Muscle layer of colon (tissue), 2 donors: Measurements from ENCODE around the gene GCNT2.
A peak's percentile ranks its signal among the peaks of the same experiment; 100 is the strongest.
"Not testable (repeated sequence)": the region's sequence is repeated elsewhere in the genome, so short reads cannot be mapped to it uniquely, and the experiment has no call there.

ENCODE experiments used
- H3K27ac ChIP-seq: one replicate; pipeline ENCODE4 v1.7.0; 2013; ENCODE audit warnings: low read depth, mild to moderate bottlenecking, low read length, moderate library complexity
- H3K27me3 ChIP-seq, 2 donors: one replicate each; pipeline ENCODE4 v1.7.0; 2013; ENCODE audit warnings: low read length in 2 of 2, mild to moderate bottlenecking in 2 of 2; ENCODE audit not compliant: insufficient read depth in 2 of 2, control insufficient read depth in 1 of 2
- H3K36me3 ChIP-seq: one replicate; pipeline ENCODE4 v1.7.0; 2013; ENCODE audit warnings: mild to moderate bottlenecking, low read length; ENCODE audit not compliant: insufficient read depth
- H3K4me1 ChIP-seq: one replicate; pipeline ENCODE4 v1.7.0; 2013; ENCODE audit warnings: mild to moderate bottlenecking, low read length; ENCODE audit not compliant: insufficient read depth
- H3K4me3 ChIP-seq, 2 donors: one replicate each; pipeline ENCODE4 v1.7.0; 2013; ENCODE audit warnings: low read length in 2 of 2, low read depth in 1 of 2, mild to moderate bottlenecking in 1 of 2, moderate library complexity in 1 of 2
- H3K9ac ChIP-seq: one replicate; pipeline ENCODE4 v1.7.0; 2013; ENCODE audit warnings: low read length
- H3K9me3 ChIP-seq: one replicate; pipeline ENCODE4 v1.7.0; 2013; ENCODE audit warnings: mild to moderate bottlenecking, low read length
- donor health status: abdominal sarcoma.
- donor health status: Adenocarcinoma of cecum.

GCNT2 gene

DNA sequence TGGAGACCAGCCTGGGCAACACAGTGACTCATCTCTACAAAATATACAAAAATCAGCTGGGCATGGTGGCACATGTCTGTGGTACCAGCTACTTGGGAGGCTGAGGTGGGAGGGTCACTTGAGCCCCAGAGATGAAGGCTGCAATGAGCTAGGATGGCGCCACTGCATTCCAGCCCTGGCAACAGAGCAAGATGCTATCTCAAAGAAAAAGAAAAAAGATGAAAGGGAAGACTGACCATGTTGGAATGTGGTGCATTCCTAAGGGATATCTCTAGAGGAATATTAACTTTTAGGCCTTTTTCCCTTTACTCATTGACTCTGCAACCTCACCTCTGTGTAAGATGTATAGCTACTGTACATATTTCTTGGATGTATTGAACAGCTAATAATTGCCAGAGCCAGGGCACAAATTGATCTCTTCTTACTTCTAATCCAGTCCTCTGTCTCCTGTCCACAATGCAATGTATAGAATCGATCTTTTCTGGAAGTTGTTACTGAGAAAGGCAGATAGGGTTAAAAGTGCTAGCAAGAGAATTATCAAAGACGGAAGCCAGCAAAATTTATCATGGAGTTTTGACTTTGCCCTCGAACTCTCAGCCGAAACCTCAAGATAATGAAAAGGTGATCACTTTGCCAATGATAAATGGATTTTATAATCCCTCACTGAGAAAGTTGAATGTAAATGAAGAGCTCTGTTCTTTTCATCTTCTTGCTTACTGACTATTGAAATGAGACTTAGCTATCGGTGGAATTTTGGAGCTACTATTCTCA is 46.3 kb downstream of the GCNT2 start:
- Histone ChIP-seq H3K4me1 (peaks cover 12% of the 10 kb centered on the region), H3K27ac (no peak overlapping the region), H3K9me3 (no peaks in the 10 kb centered on the region), H3K36me3 (no peaks in the 10 kb centered on the region), H3K9ac (no peak overlapping the region), H3K4me3 (no peak overlapping the region), H3K27me3 (no peaks in the 10 kb centered on the region)

DNA sequence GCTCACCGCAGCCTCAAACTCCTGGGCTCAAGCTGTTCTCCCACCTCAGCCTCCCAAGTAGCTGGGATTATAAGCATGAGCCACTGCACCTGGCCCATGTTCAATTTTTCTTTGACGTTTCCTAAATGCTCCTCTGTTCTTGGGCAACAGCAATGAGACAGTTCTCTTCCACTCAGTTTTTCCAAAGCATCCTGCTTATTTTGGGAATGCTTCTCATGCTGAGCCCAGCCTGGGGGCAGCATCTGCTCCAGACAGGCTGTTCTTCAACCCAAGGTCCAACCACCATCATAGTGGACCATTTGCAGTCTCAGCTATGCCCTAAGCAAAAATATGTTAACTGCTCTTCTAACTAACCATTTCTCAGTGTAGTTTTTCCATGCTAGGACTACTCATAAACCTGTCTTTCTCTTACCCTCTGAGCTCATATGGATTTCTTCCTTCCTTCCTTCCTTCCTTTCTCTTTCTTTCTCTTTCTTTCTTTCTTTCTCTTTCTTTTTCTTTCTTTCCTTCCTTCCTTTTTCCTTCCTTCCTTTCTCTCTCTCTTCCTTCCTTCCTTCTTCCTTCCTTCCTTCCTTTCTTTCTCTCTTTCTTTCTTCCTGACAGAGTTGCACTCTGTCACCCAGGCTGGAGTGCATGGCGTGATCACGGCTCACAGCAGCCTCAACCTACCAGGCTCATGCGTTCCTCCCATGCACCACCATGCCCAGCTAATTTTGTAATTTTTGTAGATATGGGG is 48.4 kb downstream of the GCNT2 start:
- Histone ChIP-seq H3K36me3 (no peaks in the 10 kb centered on the region), H3K9ac (no peak overlapping the region), H3K27me3 (no peaks in the 10 kb centered on the region), H3K4me3 (no peak overlapping the region), H3K27ac (no peak overlapping the region), H3K9me3 (no peaks in the 10 kb centered on the region), H3K4me1 (peaks cover 6% of the 10 kb centered on the region)

DNA sequence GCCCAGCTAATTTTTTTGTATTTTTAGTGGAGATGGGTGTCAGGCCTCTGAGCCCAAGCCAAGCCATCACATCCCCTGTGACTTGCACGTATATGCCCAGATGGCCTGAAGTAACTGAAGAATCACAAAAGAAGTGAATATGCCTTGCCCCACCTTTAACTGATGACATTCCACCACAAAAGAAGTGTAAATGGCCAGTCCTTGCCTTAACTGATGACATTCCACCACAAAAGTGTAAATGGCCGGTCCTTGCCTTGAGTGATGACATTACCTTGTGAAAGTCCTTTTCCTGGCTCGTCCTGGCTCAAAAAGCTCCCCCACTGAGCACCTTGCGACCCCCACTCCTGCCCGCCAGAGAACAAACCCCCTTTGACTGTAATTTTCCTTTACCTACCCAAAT is 54.4 kb downstream of the GCNT2 start:
- not testable (repeated sequence) for H3K27me3 ChIP-seq, H3K4me3 ChIP-seq, H3K27ac ChIP-seq, H3K36me3 ChIP-seq, H3K9me3 ChIP-seq, H3K9ac ChIP-seq
- peaks cover 17% of the 10 kb centered on the region for H3K4me1 ChIP-seq

DNA sequence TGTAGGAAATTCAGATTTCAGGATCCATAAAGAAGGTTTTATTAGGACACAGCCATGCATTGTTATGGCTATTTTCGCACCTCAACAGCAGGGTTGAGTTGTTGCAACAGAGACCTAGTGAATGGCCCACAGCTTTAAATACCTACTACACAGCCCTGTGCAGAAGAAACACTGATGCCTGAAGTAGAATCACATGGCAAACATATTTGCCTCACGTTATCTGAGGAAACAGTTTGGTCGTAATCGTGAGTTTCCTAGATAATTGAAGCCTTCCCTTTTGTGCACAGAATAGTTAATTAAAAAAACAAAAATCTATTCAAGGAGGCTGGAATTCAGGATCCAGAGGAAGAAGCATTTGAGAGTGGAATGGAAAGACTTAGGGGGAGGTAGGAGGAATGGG is 55.1 kb downstream of the GCNT2 start:
- no peaks in the 10 kb centered on the region for H3K27me3 ChIP-seq
- no peak overlapping the region for H3K9ac ChIP-seq
- no peak overlapping the region for H3K4me3 ChIP-seq
- H3K9me3 ChIP-seq: no peaks in the 10 kb centered on the region
- peaks cover 23% of the 10 kb centered on the region for H3K4me1 ChIP-seq
- H3K36me3 ChIP-seq: peaks cover 4% of the 10 kb centered on the region
- H3K27ac ChIP-seq: no peak overlapping the region

DNA sequence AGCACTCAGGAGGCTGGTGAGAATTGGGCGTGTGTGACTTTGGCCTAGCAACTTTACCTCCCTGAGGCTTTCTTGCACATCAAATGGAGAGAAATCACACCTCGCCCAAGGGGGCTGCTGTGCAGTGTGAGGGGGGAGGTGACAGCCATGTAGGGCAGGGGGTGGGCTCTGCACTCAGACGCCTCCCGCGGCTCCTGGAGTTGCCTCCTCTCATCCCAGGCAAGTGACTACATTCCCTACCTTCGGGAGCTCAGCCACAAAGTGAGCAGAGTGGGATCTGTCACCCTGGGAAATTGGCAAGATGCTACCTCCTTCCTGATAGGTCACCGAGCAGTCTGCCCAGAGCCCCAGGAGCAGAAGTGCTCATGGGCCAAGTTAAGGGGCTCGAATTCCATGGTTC is 56.0 kb downstream of the GCNT2 start:
- H3K4me1 ChIP-seq: peaks cover 17% of the 10 kb centered on the region
- no peak overlapping the region for H3K9ac ChIP-seq
- peaks cover 4% of the 10 kb centered on the region for H3K36me3 ChIP-seq
- H3K27ac ChIP-seq: no peak overlapping the region
- no peaks in the 10 kb centered on the region for H3K27me3 ChIP-seq
- no peaks in the 10 kb centered on the region for H3K9me3 ChIP-seq
- no peak overlapping the region for H3K4me3 ChIP-seq

DNA sequence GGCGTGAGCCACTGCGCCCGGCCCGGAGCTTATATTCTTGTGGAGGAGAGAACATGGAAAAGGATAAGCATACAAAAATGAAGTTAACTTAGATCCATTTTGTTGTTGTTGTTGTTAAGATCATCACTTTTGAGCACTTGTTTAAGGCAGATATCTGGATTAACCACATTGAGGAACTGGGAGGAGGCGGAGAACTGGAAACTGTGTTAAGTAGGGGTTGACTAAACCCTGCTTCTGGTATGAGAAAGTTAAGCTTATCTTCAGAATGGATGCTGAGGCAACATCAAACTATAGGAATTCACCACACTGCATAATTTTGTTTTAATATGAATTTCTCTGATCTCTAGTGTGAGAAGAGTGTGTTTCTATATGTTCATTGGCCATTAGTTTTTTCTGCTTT is 57.6 kb downstream of the GCNT2 start:
- Histone ChIP-seq H3K36me3 (peaks cover 4% of the 10 kb centered on the region), H3K9ac (no peak overlapping the region), H3K4me3 (no peak overlapping the region), H3K9me3 (no peaks in the 10 kb centered on the region), H3K27ac (no peak overlapping the region), H3K4me1 (peaks cover 29% of the 10 kb centered on the region), H3K27me3 (no peaks in the 10 kb centered on the region)

DNA sequence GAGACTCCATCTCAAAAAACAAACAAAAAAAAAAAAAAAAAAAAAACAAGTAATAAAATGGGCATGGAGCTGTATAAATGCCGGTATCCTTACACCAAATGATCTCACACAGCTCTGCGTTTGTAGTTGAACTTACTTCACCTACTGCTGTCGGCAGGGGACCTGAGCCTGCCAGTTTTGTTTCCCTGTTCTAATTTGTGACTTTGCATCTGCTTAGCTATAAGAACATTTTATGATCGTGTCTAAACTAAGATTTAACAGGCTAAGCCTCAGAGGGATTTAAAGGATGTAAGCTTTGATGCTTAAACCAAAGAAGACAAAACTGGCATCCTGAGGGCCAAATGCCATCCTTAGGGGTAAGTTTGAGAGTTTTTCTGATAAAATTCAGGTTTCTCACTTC is 58.7 kb downstream of the GCNT2 start:
- Histone ChIP-seq H3K9me3 (no peaks in the 10 kb centered on the region), H3K27ac (peak overlapping the region; percentile 10), H3K36me3 (peaks cover 4% of the 10 kb centered on the region), H3K27me3 (no peaks in the 10 kb centered on the region), H3K9ac (no peak overlapping the region), H3K4me1 (peaks cover 29% of the 10 kb centered on the region), H3K4me3 (no peak overlapping the region)

DNA sequence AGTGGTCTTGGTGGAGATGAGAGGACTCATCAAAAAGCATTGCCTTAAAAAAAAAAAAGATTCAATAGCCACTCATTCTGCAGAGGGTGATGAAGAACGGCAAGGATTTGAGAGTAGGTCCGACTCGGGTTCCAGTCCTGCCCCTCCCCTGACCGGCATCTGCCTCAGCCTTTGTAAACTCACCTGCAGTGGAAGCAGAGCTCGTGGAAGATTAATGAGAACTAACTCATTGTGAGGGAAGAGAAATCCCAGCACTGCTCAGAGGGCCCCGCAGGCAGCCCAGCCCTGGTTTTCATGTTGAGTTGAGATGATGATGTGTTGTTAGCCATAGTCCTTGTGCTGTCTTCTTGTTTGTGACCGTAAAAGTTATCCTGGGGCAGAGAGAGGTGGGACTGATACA is 59.4 kb downstream of the GCNT2 start:
- Histone ChIP-seq H3K4me3 (no peak overlapping the region), H3K9ac (no peak overlapping the region), H3K36me3 (peaks cover 4% of the 10 kb centered on the region), H3K27ac (peak overlapping the region; percentile 54), H3K27me3 (no peaks in the 10 kb centered on the region), H3K4me1 (peaks cover 29% of the 10 kb centered on the region), H3K9me3 (no peaks in the 10 kb centered on the region)

DNA sequence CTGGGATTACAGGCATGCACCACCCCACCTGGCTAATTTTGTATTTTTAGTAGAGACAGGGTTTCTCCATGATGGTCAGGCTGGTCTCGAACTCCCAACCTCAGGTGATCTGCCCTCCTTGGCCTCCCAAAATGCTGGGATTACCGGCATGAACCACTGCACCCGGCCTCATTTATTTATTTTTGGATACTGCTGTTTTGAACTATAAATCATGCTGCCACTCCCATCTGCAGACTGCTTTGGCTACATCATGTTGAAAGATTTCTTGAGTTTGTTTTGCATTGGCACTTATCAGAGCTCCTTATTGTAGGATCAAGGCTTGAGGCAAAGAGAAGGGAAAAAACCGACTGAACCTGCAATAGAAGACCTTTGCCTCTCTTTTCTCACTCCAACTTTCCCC is 60.3 kb downstream of the GCNT2 start:
- H3K9me3 ChIP-seq: not testable (repeated sequence)
- H3K4me1 ChIP-seq: peaks cover 34% of the 10 kb centered on the region

DNA sequence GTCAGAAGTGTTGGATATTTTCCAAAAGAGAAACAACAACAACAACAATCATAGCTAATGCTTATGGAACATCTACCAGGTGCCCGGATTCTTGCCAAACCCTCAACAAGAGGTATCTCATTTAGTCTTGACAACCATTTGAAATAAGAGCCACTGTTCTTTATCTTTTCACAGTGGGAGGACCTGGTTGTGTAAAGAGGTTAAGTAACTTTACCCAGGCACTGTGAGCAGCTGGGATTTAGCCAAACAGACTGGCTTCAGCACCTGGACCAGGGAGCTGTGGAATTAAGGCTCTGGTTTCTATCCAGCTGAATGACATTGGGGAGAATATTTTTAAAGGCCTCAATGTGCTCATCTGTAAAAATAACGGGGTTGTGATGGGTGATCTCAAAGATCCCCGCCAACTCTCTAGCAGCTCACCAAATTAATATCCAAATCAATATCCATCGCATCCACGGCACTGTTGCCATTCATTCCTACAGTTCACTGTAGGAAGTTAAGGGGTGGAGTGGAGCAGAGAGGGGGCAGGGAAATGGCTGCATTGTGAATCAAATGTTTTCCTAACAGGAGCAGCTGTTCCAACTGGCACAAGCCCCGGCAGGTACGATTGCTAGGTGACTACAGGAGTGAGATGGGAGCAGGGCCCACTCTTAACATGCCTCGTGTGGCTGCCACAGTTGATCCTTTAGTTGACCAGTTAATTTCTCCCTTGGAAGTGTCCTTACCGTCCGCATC is 61.8 kb downstream of the GCNT2 start:
- no peak overlapping the region for H3K9ac ChIP-seq
- H3K36me3 ChIP-seq: no peaks in the 10 kb centered on the region
- no peak overlapping the region for H3K27ac ChIP-seq
- no peaks in the 10 kb centered on the region for H3K9me3 ChIP-seq
- no peak overlapping the region for H3K4me3 ChIP-seq
- H3K4me1 ChIP-seq: peaks cover 46% of the 10 kb centered on the region
- H3K27me3 ChIP-seq: no peaks in the 10 kb centered on the region

More for the DNA sequence above, 60.3 kb downstream of the GCNT2 start:
- not testable (repeated sequence) for H3K9ac ChIP-seq, H3K36me3 ChIP-seq, H3K27me3 ChIP-seq, H3K4me3 ChIP-seq, H3K27ac ChIP-seq

DNA sequence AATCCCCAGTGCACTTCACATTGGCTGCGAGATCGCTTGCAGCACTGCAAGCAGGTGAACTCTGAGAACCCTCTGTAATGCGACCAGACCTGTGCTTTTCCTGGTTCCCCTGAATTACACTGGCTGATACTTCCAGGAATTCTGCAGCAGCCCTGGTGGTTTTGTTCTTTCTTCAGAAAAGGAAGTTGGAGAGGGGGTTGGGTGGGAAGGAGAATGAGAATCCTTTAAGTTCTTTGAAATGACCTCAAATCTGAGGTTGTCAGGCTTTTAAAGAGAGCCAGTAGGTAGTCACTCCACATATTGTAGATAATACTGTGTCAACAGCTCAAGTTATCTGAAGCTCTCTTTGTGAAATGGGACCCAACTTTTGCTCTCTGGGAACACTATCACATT is 62.4 kb downstream of the GCNT2 start:
- Histone ChIP-seq H3K9ac (no peak overlapping the region), H3K9me3 (no peaks in the 10 kb centered on the region), H3K4me1 (peaks cover 51% of the 10 kb centered on the region), H3K36me3 (no peaks in the 10 kb centered on the region), H3K4me3 (no peak overlapping the region), H3K27me3 (no peaks in the 10 kb centered on the region), H3K27ac (no peak overlapping the region)
